COLO668 (cell line): ENCODE results near the gene IL19.

ENCODE experiments used
- DNase-seq: peaks from one replicate; lab custom pipeline; 2025; ENCODE audit not compliant: unreplicated experiment; lab: John Stamatoyannopoulos, UW

The IL19 gene

DNA sequence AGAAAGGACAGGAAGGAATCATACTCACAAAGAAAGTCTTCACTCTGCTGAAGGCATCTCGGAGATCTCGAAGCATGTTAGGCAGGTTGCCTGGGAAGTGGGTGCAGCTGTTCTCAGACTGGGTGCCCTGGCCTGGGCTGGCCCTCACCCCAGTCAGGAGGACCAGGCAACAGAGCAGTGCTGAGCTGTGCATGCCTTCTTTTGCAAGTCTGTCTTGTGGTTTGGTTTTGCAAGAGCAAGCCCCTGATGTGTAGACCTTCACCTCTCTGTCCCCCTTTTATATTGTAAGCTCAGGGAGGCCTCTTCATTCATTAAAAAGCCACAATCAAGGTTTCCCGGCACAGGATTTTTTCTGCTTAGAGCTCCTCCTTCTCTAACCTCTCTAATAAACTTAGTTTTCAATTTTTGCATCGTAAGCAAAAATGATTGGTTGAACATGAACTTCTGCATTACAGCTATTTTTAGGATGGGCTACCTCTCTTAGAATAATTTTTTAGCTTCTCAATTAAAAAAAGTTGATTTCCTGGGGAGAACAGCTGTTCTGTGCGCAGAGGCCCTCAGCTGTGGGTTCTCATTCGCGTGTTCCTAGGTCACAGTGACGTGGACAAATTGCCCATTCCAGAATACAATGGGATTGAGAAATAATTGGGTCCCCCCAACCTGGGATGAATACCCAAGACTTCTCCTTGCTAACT, 1.8 kb downstream of the IL19 start, which contains the start of gene IL10:
IL10 (minus strand) TSS at position 252 of the 695 bp plus-strand sequence; CDS start at position 193, 59 bp downstream.
- DNase-seq, result no peak

DNA sequence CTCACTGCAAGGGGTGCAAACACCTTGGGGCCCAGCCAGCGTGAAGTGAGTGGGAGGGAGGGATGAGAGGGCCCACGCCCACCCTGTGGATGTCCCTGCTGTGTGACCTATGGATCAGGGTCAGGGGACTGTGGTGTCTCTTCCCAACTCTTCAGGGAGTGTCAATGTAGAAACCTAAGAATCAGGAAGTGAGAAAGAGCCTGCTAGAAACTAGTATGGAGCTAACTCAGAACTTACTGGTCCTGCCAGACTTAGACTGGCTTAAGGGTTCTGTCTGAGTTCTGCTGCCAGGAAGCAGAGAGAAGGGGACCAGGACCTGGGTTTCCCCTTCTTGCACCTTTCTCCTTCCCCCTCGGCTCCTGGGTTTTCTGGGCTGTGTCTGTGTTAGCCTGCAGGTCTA, 3.5 kb downstream of the IL19 start:
- no peak for DNase-seq

DNA sequence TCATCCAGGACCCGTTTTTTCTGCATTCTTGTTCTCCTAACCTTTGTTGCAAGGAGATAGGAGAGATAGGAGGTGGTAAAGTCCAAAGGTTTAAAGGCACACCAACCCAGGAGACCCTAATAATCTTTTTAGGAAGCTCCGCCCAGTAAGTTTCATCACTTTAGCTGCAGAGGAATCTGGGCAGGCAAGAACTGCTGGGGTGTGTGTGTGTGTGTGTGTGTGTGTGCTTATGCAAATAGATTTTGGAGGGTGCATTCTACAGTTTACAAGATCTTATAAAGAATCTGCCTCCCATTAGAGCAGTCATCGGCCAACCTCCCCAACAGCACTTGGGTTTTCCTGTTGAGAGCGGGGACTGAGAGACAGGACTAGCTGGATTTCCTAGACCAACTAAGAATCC, 5.7 kb downstream of the IL19 start:
- DNase-seq, result no peak

DNA sequence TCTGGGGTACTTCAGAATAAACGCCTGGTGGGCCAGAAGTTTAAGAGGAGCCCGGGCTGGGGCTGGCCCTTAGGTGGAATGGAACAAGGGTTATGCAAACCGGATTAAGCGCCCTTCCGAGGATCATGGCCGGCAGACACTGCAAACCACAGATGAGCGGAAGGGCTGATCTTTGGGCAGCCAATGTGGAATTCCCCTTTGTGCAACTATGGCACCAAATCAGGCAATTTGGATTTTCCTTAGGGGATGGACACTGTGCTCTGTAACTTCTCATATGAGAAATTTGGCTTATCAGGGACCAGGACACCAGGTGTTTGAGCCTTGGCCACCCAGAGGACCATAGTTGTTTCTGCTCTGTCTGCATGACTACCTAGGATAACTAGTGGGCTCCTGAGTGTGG, 7.5 kb downstream of the IL19 start:
- no peak for DNase-seq

GRCh38 chr1:206778911-206779310, 8.3 kb downstream of the IL19 start:
- DNase-seq, result peak; percentile 19

GRCh38 chr1:206779638-206780037, 9.1 kb downstream of the IL19 start:
- no peak for DNase-seq

- DNase-seq, result no peak
Measured at GRCh38 chr1:206782448-206782847, 11.9 kb downstream of the IL19 start.

GRCh38 chr1:206783506-206783905, 12.9 kb downstream of the IL19 start:
- no peak for DNase-seq

DNA sequence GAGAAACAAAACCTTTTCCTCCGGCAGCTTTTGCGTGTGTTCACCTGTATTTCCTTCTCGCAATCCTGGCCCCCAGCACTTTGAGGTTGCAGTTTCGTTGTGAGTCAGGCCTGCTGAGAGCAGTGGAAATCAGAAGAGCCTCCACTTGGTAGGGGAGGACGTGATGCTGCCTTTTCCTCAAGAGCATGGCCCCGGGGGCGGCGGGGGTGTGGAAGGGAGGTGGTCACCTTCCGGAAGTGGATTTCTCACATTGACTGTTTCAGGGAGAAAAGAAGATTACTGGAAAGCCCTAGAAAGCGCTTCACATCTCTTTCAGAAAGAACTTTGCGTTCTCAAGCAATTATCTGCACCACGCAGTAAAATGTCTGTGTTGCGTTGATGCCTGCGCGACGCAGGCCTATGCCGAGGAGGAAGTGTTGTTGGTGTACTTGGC, 13.9 kb downstream of the IL19 start:
- DNase-seq, result no peak

DNA sequence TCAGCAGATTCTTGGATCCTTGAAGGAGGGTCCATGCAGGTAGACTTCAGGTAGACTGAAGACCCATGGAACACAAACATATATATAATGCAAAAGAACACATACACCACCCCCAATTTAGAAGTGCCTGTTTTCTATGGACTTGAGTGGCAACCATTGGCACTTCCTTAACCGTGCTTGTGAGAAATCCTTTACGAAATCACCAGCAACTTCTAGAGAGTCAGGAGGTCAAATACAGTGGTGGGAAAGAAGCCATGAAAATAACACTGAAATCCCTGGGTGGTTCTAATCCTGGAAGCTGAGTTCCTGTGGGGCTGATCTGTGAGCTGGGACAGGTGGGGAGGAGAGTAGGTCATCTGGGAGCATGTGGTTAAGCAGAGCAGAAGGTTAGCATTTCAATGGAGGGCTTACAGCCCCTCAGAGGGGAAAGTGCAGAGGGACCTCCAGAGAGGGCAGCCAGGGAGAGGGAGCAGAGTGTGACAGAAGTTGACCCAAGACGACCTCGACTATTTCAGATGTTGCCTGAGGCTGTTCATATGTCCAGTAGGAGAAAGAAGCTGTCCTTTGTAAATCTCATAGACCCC, 14.7 kb downstream of the IL19 start:
- DNase-seq, result no peak

DNA sequence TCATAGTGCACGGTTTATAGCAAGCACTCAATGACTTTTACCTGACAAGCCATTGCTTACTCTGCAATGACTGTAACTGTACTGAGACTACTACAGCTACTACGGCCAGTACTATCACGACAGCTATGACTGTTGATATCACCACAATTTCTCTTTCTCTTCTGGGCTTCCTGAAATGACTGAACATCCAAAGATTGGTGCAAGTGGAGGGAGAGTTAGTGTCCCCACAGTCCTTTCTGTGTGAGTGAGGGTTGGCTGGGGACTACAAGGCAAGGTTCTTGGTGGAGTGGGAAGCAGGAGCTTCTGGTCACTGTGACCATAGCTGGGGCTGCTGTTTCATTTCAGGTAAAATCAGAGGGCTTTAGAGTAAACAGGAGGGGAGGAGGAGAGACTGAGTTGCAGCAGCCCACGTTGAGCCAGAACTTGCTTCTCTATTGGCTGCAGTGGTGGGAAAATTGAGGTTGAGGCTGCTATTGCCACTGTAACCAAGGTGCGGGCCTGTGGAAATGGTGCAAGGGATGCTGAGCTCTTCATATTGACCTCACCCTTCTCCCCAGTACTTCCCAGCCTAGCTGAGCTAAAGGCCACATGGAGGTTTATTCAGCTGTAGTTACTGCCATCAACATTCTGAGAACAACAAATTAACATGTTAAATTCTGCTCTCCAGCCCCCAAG, 15.8 kb downstream of the IL19 start:
- no peak for DNase-seq

DNA sequence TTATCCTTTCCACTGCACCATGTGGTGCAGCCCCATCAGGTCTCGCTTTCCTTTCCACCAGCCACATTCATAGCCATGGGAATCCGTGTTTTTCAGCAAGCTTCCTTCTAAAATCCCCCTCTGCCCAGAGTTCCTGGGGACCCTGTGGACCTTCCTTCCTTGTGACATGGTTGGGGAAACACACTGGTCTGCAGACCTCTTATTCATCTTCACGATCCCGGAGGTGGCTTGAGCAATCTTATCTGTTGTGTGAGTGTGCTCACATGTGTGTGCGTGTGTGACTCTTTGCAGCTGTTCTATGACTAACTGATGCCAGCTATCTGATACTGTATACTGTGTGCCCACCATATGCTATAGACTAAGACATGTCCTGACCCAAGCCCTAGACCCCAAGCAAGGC, 17.3 kb downstream of the IL19 start:
- no peak for DNase-seq

GRCh38 chr1:206788487-206789050, 18.0 kb downstream of the IL19 start:
- no peak for DNase-seq

DNA sequence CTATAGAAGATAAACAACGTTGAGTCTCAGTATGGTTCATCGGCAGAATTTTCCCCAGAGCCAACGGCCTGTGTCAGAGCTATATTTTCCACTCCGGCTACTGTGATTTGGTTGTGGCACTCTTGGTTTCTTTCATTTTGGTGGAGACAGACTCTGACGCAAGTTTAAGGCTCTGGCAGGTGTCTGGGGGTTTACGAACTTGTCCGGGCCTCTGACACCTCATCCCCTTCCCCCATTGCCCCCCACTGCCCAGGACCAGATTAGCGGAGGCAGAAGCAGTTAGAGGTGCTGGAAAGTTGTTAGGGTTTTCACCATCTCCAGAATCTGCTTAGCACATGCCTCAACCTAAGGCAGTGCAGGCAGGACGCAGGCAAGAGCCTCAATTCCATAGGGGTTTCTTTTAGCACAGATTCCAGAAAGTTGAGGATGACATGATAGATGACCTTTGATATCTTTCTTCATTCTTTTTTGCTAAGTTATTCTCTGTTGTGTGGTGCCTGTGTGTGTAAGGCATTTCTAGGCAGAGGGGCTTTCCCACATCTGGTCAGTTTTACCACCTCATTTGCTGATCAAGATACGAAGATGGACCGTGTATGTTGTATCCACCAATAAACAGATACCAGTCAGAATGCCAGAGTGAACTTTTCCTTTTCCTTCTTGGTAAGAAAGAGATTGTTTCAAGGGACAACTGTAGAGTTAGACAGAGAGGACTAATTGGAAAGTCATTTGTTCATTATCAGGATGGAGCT, 20.1 kb downstream of the IL19 start:
- no peak for DNase-seq

GRCh38 chr1:206792939-206793607, 22.5 kb downstream of the IL19 start:
- no peak for DNase-seq

DNA sequence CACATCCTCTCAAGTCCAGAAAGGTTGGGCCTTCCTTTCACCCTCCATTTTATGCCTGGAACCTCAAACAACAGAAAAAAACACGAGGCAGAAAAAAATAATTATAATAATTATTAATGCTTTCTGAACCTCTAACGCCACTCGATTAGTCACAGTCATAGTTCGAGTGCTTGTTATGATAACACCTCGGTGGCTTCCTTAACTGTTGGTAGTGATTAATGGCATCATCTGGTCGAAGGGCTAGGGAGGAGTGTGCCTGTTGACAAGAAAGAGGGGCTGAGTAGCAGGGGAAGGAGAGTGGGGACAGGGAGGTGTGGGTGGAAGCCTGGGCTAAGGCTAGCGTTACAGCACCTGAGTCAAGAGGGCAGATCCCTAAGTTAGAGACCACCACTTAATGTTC, 23.0 kb downstream of the IL19 start:
- DNase-seq, result no peak

GRCh38 chr1:206794294-206794908, 23.8 kb downstream of the IL19 start:
- DNase-seq, result no peak

- no peak for DNase-seq
Measured at GRCh38 chr1:206796116-206796515, 25.5 kb downstream of the IL19 start.

GRCh38 chr1:206796981-206797402, 26.4 kb downstream of the IL19 start:
- no peak for DNase-seq
